Natural killer cell (primary cell): ENCODE measurements around the gene SLC26A3. TPM values are rescaled to one million over a fixed set of nuclear protein-coding genes. Genes with fewer than 3 reads are reported as not detected.

ENCODE experiments used
- ATAC-seq, 3 donors: fragments of 150-1000 bp in 2 of 3; fragments of 200-7000 bp in 1 of 3; cut with Tn5 transposase; 1 replicate in 1 of 3; 2 replicates in 2 of 3; pipeline ENCODE4 v1.10.0; 2021; ENCODE audit warnings: mild to moderate bottlenecking in 2 of 3, moderate library complexity in 2 of 3
- DNase-seq, 2 donors: peaks; one replicate each; pipeline versions ENCODE4 v3.0.0 to v3.0.0-alpha.2; 2013 to 2021; ENCODE audit warnings: mixed read lengths in 1 of 2
- H3K27ac ChIP-seq: one replicate; pipeline ENCODE4 v1.5.1; 2013; ENCODE audit warnings: mild to moderate bottlenecking, low read length
- H3K27me3 ChIP-seq: one replicate; pipeline ENCODE4 v1.6.1; 2013; ENCODE audit warnings: low read length; ENCODE audit not compliant: control insufficient read depth, insufficient read depth
- H3K36me3 ChIP-seq: one replicate; pipeline ENCODE4 v1.6.1; 2013; ENCODE audit warnings: low read length; ENCODE audit not compliant: control insufficient read depth, insufficient read depth
- H3K4me1 ChIP-seq: one replicate; pipeline ENCODE4 v1.6.1; 2013; ENCODE audit warnings: low read length; ENCODE audit not compliant: control insufficient read depth, insufficient read depth
- H3K4me3 ChIP-seq: one replicate; pipeline ENCODE4 v1.5.1; 2013; ENCODE audit warnings: low read length
- H3K9me3 ChIP-seq: one replicate; pipeline ENCODE4 v1.6.1; 2013; ENCODE audit warnings: low read length; ENCODE audit not compliant: control insufficient read depth, insufficient read depth
- H3K27ac Mint-ChIP-seq, 2 donors: one replicate each; pipeline ENCODE4 v1.8.0; 2022; ENCODE audit warnings: mild to moderate bottlenecking in 2 of 2, mixed read lengths in 2 of 2, moderate library complexity in 1 of 2
- H3K27me3 Mint-ChIP-seq, 2 donors: one replicate each; pipeline ENCODE4 v1.8.0; 2022; ENCODE audit warnings: low read depth in 2 of 2, mixed read lengths in 2 of 2
- H3K36me3 Mint-ChIP-seq: one replicate; pipeline ENCODE4 v1.8.0; 2022; ENCODE audit warnings: mixed read lengths
- H3K4me1 Mint-ChIP-seq, 2 donors: one replicate each; pipeline ENCODE4 v1.8.0; 2022; ENCODE audit warnings: mixed read lengths in 2 of 2
- H3K4me3 Mint-ChIP-seq: one replicate; pipeline ENCODE4 v1.8.0; 2022; ENCODE audit warnings: mild to moderate bottlenecking, moderate library complexity, mixed read lengths
- H3K9me3 Mint-ChIP-seq, 2 donors: one replicate each; pipeline ENCODE4 v1.8.0; 2022; ENCODE audit warnings: mixed read lengths in 2 of 2
- CTCF ChIP-seq: fragments of 200-600 bp; IDR thresholded peaks from one replicate; pipeline ENCODE4 v1.8.0; 2022; ENCODE audit warnings: antibody characterized with exemption
- WGBS: methylation state at CpG from one replicate; pipeline ENCODE4 v1.1.7; 2013; ENCODE audit warnings: missing lambda C conversion rate; ENCODE audit not compliant: insufficient coverage; 5-methylcytosine and 5-hydroxymethylcytosine counted together
- intact Hi-C: fragments of 100-400 bp; cut with micrococcal nuclease; formaldehyde crosslinking; loops from one replicate; pipeline ENCODE4 v1.14.2; 2022
- total RNA-seq, 4 donors: library from RNA; stranded (reverse); fragments of 120-200 nt in 1 of 4; gene quantifications; one replicate each; pipeline versions ENCODE4 v1.2.3 to v1.2.4, GENCODE V29; 2013 to 2022

Gene SLC26A3
- total RNA-seq, 3 donors from 2014 or later (not counting 1 experiment from before 2014, with no cell fraction given) = not detected

GRCh38 chr7:107813524-107813923 lies 10.5 kb upstream of the SLC26A3 start:
- no peaks in the 10 kb centered on the region for H3K9me3 ChIP-seq
- no peak overlapping the region for H3K27ac Mint-ChIP-seq
- no peaks in the 10 kb centered on the region for H3K27me3 Mint-ChIP-seq
- 83% methylated on average over 2 of the region's 3 CpGs for WGBS
- no peak for DNase-seq
- H3K4me1 Mint-ChIP-seq = no peaks in the 10 kb centered on the region
- H3K36me3 ChIP-seq = no peaks in the 10 kb centered on the region
- ATAC-seq = no peak
- H3K36me3 Mint-ChIP-seq = no peaks in the 10 kb centered on the region
- H3K9me3 Mint-ChIP-seq = no peaks in the 10 kb centered on the region
- no peak for TF ChIP-seq CTCF
- H3K27me3 ChIP-seq = no peaks in the 10 kb centered on the region
- no peaks in the 10 kb centered on the region for H3K4me1 ChIP-seq
- H3K27ac ChIP-seq = no peak overlapping the region
- H3K4me3 Mint-ChIP-seq = no peak overlapping the region
- H3K4me3 ChIP-seq = no peak overlapping the region
- intact Hi-C loops = no loop called here

- ATAC-seq (no peak), DNase-seq (no peak)
- WGBS = 90% methylated on average over 4 of the region's 5 CpGs
- no peaks in the 10 kb centered on the region for H3K27me3 Mint-ChIP-seq
- H3K9me3 Mint-ChIP-seq = no peaks in the 10 kb centered on the region
- H3K27me3 ChIP-seq = no peaks in the 10 kb centered on the region
- H3K9me3 ChIP-seq = no peaks in the 10 kb centered on the region
- TF ChIP-seq CTCF = no peak
- H3K4me1 Mint-ChIP-seq = no peaks in the 10 kb centered on the region
- H3K36me3 ChIP-seq = no peaks in the 10 kb centered on the region
- H3K36me3 Mint-ChIP-seq = no peaks in the 10 kb centered on the region
- no peak overlapping the region for H3K27ac Mint-ChIP-seq
- no peak overlapping the region for H3K4me3 ChIP-seq
- intact Hi-C loops = no loop called here
- no peaks in the 10 kb centered on the region for H3K4me1 ChIP-seq
- H3K27ac ChIP-seq = no peak overlapping the region
- no peak overlapping the region for H3K4me3 Mint-ChIP-seq
Measured at GRCh38 chr7:107811934-107812333, 8.9 kb upstream of the SLC26A3 start.

GRCh38 chr7:107810626-107811025 lies 7.6 kb upstream of the SLC26A3 start:
- no peak for TF ChIP-seq CTCF
- no peaks in the 10 kb centered on the region for H3K36me3 Mint-ChIP-seq
- no peaks in the 10 kb centered on the region for H3K4me1 ChIP-seq

GRCh38 chr7:107809179-107809578 lies 6.2 kb upstream of the SLC26A3 start:
- Mint-ChIP-seq H3K27me3 (peaks cover 2 to 6% of the 10 kb centered on the region in 2 donors), H3K4me3 (no peak overlapping the region), H3K9me3 (no peaks in the 10 kb centered on the region), H3K36me3 (no peaks in the 10 kb centered on the region), H3K4me1 (no peaks in the 10 kb centered on the region), H3K27ac (no peak overlapping the region)
- no peaks in the 10 kb centered on the region for H3K4me1 ChIP-seq
- intact Hi-C loops = no loop called here
- no peaks in the 10 kb centered on the region for H3K36me3 ChIP-seq
- no peak for TF ChIP-seq CTCF
- H3K27me3 ChIP-seq = no peaks in the 10 kb centered on the region
- no peaks in the 10 kb centered on the region for H3K9me3 ChIP-seq
- ATAC-seq (no peak), DNase-seq (no peak)
- H3K27ac ChIP-seq = no peak overlapping the region
- WGBS = 96% methylated on average over 4 of the region's 4 CpGs
- no peak overlapping the region for H3K4me3 ChIP-seq

More at GRCh38 chr7:107810626-107811025, 7.6 kb upstream of the SLC26A3 start:
- H3K27ac ChIP-seq = no peak overlapping the region
- H3K27ac Mint-ChIP-seq = no peak overlapping the region
- intact Hi-C loops = no loop called here
- ATAC-seq = no peak
- no peak overlapping the region for H3K4me3 ChIP-seq
- 88% methylated on average over 3 of the region's 3 CpGs for WGBS
- H3K4me3 Mint-ChIP-seq = no peak overlapping the region
- no peak for DNase-seq
- no peaks in the 10 kb centered on the region for H3K4me1 Mint-ChIP-seq
- H3K9me3 ChIP-seq = no peaks in the 10 kb centered on the region
- H3K9me3 Mint-ChIP-seq = no peaks in the 10 kb centered on the region
- H3K27me3 Mint-ChIP-seq = no peaks in the 10 kb centered on the region
- no peaks in the 10 kb centered on the region for H3K27me3 ChIP-seq
- H3K36me3 ChIP-seq = no peaks in the 10 kb centered on the region
